ENCODE results near the gene PYGB.

The PYGB gene

GRCh38 chr20:25293910-25294458 lies 46.1 kb downstream of the PYGB start:
- TF ChIP-seq, protein P1, sequence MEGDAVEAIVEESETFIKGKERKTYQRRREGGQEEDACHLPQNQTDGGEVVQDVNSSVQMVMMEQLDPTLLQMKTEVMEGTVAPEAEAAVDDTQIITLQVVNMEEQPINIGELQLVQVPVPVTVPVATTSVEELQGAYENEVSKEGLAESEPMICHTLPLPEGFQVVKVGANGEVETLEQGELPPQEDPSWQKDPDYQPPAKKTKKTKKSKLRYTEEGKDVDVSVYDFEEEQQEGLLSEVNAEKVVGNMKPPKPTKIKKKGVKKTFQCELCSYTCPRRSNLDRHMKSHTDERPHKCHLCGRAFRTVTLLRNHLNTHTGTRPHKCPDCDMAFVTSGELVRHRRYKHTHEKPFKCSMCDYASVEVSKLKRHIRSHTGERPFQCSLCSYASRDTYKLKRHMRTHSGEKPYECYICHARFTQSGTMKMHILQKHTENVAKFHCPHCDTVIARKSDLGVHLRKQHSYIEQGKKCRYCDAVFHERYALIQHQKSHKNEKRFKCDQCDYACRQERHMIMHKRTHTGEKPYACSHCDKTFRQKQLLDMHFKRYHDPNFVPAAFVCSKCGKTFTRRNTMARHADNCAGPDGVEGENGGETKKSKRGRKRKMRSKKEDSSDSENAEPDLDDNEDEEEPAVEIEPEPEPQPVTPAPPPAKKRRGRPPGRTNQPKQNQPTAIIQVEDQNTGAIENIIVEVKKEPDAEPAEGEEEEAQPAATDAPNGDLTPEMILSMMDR (IDR thresholded peaks at IDR 0.05; ENCODE audit: borderline replicate concordance, insufficient read depth, low read depth, low read length) = no peak
- no peak overlapping the region for H3K4me3 ChIP-seq (ENCODE audit: low read depth, low read length)

- TF ChIP-seq, protein P1 (IDR thresholded peaks at IDR 0.05; ENCODE audit: borderline replicate concordance, insufficient read depth, low read depth, low read length) = peak; percentile 93
- no peak overlapping the region for H3K4me3 ChIP-seq (ENCODE audit: low read depth, low read length)
Observed at GRCh38 chr20:25294459-25295385, 46.8 kb downstream of the PYGB start.

GRCh38 chr20:25295386-25296093 lies 47.7 kb downstream of the PYGB start:
- H3K4me3 ChIP-seq (ENCODE audit: low read depth, low read length) = no peak overlapping the region

DNA sequence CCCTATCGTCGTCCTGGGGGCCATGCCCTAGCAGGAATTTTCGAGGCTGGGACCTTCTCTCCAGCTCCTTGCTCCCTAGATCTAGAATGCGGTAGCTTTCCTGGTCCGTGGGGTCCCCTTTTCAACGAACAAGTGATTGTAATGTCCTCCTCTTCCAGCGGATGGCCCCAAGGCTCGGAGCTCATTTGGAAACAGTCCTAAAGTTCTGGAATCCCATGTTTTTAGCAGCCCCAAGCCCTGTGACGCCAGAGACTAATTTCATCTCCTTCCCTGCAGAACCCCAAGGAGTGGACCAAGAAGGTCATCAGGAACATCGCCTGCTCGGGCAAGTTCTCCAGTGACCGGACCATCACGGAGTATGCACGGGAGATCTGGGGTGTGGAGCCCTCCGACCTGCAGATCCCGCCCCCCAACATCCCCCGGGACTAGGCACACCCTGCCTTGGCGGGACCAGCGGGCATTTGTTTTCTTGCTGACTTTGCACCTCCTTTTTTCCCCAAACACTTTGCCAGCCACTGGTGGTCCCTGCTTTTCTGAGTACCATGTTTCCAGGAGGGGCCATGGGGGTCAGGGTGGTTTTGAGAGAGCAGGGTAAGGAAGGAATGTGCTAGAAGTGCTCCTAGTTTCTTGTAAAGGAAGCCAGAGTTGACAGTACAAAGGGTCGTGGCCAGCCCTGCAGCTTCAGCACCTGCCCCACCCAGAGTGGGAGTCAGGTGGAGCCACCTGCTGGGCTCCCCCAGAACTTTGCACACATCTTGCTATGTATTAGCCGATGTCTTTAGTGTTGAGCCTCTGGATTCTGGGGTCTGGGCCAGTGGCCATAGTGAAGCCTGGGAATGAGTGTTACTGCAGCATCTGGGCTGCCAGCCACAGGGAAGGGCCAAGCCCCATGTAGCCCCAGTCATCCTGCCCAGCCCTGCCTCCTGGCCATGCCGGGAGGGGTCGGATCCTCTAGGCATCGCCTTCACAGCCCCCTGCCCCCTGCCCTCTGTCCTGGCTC lies 48.5 kb downstream of the PYGB start:
- no peak overlapping the region for H3K4me3 ChIP-seq (ENCODE audit: low read depth, low read length)
- TF ChIP-seq, protein P1 (IDR thresholded peaks at IDR 0.05; ENCODE audit: borderline replicate concordance, insufficient read depth, low read depth, low read length) = peak; percentile 62

More at GRCh38 chr20:25295386-25296093, 47.7 kb downstream of the PYGB start:
- TF ChIP-seq, protein P1 (IDR thresholded peaks at IDR 0.05; ENCODE audit: borderline replicate concordance, insufficient read depth, low read depth, low read length) = no peak

DNA sequence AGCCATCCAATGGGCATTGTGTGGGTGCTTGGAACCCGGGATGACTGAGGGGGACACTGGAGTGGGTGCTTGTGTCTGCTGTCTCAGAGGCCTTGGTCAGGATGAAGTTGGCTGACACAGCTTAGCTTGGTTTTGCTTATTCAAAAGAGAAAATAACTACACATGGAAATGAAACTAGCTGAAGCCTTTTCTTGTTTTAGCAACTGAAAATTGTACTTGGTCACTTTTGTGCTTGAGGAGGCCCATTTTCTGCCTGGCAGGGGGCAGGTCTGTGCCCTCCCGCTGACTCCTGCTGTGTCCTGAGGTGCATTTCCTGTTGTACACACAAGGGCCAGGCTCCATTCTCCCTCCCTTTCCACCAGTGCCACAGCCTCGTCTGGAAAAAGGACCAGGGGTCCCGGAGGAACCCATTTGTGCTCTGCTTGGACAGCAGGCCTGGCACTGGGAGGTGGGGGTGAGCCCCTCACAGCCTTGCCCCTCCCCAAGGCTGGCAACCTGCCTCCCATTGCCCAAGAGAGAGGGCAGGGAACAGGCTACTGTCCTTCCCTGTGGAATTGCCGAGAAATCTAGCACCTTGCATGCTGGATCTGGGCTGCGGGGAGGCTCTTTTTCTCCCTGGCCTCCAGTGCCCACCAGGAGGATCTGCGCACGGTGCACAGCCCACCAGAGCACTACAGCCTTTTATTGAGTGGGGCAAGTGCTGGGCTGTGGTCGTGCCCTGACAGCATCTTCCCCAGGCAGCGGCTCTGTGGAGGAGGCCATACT lies 49.4 kb downstream of the PYGB start:
- TF ChIP-seq, protein P1 (IDR thresholded peaks at IDR 0.05; ENCODE audit: borderline replicate concordance, insufficient read depth, low read depth, low read length) = 0 out of 2 replicates have a peak, but pooled peaks have one; percentile 5
- no peak overlapping the region for H3K4me3 ChIP-seq (ENCODE audit: low read depth, low read length)

DNA sequence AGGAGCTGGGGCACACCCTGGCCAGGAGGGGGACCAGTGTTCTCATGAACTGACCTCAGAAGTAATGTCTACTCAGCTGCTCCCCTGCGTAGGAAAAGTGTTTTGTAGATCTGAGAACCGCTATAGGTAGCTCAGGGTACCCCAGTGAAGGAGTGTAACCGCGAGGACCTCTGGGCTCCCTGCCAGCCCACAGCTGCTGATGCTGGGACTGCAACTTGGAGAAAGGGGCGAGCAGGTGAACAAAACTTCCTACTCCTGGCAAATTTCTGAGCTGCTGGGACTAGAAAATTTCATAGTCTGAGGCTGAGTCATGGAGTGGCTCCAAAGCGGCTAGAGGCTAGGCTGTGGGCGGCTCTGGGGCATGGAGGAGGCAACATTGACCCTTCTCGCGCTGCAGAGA lies 51.9 kb downstream of the PYGB start:
- TF ChIP-seq, protein P1 (IDR thresholded peaks at IDR 0.05; ENCODE audit: borderline replicate concordance, insufficient read depth, low read depth, low read length) = no peak
- no peak overlapping the region for H3K4me3 ChIP-seq (ENCODE audit: low read depth, low read length)

Data from GM12875 (cell line).